ENCODE results near the gene DPH2. TPM values are rescaled to one million over a fixed set of nuclear protein-coding genes. Genes with fewer than 3 reads are reported as not detected.

DPH2 gene
- total RNA-seq, 3 donors from 2014 or later = 16.2 to 22.0 (median 18.3) TPM

- H3K4me1 ChIP-seq = no peaks in the 10 kb centered on the region
- no peak overlapping the region for H3K4me3 ChIP-seq
- no peaks in the 10 kb centered on the region for H3K36me3 ChIP-seq
- H3K9me3 ChIP-seq = no peaks in the 10 kb centered on the region
- intact Hi-C loops (cut with DNase I; ENCODE audit: low total_unique reads) = no loop called here
- no peak for TF ChIP-seq CTCF (IDR thresholded peaks at IDR 0.05)
- TF ChIP-seq POLR2A (IDR thresholded peaks at IDR 0.05) = no peak
- no peak for TF ChIP-seq POLR2AphosphoS5 (IDR thresholded peaks at IDR 0.05)
- no peak for DNase-seq (ENCODE audit: low spot score in 2 of 2)
- no peaks in the 10 kb centered on the region for H3K27me3 ChIP-seq
- H3K27ac ChIP-seq = no peak overlapping the region
Observed at GRCh38 chr1:44013949-44014348, 44.1 kb downstream of the DPH2 start.

DNA sequence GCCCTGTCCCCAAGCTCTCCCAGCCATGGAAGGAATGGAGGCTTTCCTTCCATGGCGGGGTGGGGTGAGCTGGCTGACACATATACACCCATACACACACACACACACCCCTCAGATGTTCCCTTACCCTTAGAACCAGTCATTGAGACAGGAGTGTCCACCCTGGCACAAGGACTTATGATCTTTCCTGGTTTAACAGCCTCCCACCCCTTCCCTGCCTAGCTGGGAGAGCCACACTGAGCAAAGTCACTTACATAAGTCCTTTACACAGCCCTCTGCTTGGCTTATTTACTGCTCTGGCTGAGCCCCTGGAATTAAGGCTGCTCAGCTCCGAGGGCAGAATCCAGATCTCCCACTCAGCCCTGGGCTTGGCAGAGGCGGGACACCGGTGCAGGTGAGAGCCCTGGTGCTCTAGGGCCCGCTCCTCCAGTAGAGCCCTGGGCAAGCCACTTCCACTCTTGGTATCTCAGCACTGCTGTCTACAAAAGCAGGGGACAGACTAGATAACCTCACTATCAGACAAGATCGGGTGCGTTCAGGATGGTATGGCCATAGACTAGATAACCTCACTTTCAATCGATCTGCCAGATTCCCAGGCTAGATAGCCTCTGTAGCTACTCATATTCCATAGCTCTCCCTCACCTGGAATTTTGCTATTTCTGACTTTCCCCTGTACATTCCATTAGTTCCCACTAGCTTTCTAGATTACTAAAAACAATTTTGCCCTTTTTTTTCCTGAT lies 44.7 kb downstream of the DPH2 start:
- Histone ChIP-seq H3K27me3 (no peaks in the 10 kb centered on the region), H3K4me1 (no peaks in the 10 kb centered on the region), H3K27ac (no peak overlapping the region), H3K9me3 (no peaks in the 10 kb centered on the region), H3K4me3 (no peak overlapping the region), H3K36me3 (no peaks in the 10 kb centered on the region)
- intact Hi-C loops (cut with DNase I; ENCODE audit: low total_unique reads) = no loop called here
- TF ChIP-seq CTCF (IDR thresholded peaks at IDR 0.05) = no peak
- DNase-seq (ENCODE audit: low spot score in 2 of 2) = no peak

- no peak overlapping the region for H3K27ac ChIP-seq
- intact Hi-C loops (cut with DNase I; ENCODE audit: low total_unique reads) = no loop called here
Observed at GRCh38 chr1:44015206-44015605, 45.4 kb downstream of the DPH2 start.

GRCh38 chr1:44016041-44016889 lies 46.5 kb downstream of the DPH2 start:
- H3K9me3 ChIP-seq = no peaks in the 10 kb centered on the region
- no peak overlapping the region for H3K4me3 ChIP-seq
- H3K27ac ChIP-seq = no peak overlapping the region
- no peaks in the 10 kb centered on the region for H3K4me1 ChIP-seq
- DNase-seq (ENCODE audit: low spot score in 2 of 2) = no peak
- intact Hi-C loops (cut with DNase I; ENCODE audit: low total_unique reads) = no loop called here
- H3K27me3 ChIP-seq = no peaks in the 10 kb centered on the region
- TF ChIP-seq POLR2AphosphoS5 (IDR thresholded peaks at IDR 0.05) (no peak), CTCF (IDR thresholded peaks at IDR 0.05) (no peak), POLR2A (IDR thresholded peaks at IDR 0.05) (no peak)
- no peaks in the 10 kb centered on the region for H3K36me3 ChIP-seq

More at GRCh38 chr1:44015206-44015605, 45.4 kb downstream of the DPH2 start:
- no peaks in the 10 kb centered on the region for H3K27me3 ChIP-seq
- DNase-seq (ENCODE audit: low spot score in 2 of 2) = no peak
- TF ChIP-seq CTCF (IDR thresholded peaks at IDR 0.05) (no peak), POLR2A (IDR thresholded peaks at IDR 0.05) (no peak), POLR2AphosphoS5 (IDR thresholded peaks at IDR 0.05) (no peak)
- no peaks in the 10 kb centered on the region for H3K36me3 ChIP-seq
- H3K4me1 ChIP-seq = no peaks in the 10 kb centered on the region
- H3K4me3 ChIP-seq = no peak overlapping the region
- no peaks in the 10 kb centered on the region for H3K9me3 ChIP-seq

DNA sequence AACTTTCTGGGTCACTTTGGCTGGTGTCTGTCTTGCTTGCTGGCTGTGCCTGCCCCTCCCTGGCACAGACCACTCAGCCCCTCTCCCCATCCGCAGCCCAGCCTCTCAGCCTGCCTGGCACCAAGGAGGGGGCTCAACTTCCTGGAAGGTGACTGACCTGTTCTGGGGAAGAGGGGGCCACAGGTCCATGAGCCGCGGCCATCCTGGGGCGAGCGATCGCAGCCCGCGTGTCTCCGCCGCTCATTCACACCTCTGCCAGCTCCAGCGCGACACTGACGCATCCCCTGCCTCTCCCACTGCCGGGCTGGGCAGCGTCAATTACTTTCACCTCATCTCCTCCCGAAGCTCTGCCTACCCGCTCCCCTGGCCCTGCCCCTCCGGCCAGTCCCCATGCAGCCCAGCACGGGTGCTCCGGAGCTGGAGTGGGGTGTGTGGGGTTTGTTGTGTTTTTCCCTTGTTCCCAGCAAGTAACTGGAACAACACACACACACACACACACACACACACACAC lies 47.1 kb downstream of the DPH2 start:
- no peaks in the 10 kb centered on the region for H3K27me3 ChIP-seq
- intact Hi-C loops (cut with DNase I; ENCODE audit: low total_unique reads) = no loop called here
- H3K9me3 ChIP-seq = no peaks in the 10 kb centered on the region
- H3K4me3 ChIP-seq = no peak overlapping the region
- no peak for DNase-seq (ENCODE audit: low spot score in 2 of 2)
- TF ChIP-seq POLR2AphosphoS5 (IDR thresholded peaks at IDR 0.05) = no peak
- H3K36me3 ChIP-seq = no peaks in the 10 kb centered on the region
- no peak overlapping the region for H3K27ac ChIP-seq
- no peaks in the 10 kb centered on the region for H3K4me1 ChIP-seq

Measured in breast epithelium (tissue), 4 donors.